ENCODE measurements around the gene NPM1.
"Not testable (repeated sequence)": the region's sequence is repeated elsewhere in the genome, so short reads cannot be mapped to it uniquely, and the experiment has no call there.

Gene NPM1

DNA sequence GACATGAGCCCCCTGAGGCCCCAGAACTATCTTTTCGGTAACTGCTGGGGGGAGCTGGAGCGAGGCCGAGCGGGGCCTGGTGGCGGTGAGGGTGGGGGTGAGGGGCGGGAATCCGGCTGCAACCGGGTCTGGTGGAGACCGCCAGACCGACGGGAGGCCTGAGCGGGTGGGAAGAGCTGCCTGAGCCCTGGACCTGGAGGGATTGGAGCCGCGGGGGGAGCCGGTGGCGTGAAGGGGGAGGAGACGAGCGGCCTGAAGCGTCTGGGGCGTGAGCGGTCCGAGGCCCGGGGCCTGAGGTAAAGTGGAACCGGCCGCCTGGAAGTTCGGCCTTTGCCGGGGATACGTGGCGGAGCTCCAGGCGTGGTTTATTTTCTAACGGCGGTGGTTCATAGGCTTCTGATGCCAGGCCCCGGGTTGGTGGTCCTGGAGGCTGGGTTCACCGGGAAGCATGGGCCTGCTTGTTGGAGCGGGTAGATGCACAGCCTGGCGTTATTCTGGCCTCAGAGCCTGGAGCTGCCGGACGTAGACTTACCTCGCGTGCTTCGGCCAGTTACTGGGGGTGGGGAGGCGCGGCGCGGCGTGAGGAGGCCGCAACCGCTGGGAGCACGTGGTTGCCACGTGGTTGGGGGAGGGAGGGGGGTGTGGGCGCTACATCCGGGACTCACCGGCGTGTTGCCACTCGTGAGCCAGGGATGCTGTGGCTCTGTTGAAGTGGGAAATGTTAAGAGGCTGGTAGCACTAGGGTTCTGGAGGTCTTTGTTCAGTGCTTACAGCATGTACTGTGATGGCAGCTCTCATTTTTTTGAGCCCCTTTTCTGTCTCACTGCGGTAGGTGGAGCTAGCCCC, 544 bp downstream of the NPM1 start:
- TF ChIP-seq, protein P1, sequence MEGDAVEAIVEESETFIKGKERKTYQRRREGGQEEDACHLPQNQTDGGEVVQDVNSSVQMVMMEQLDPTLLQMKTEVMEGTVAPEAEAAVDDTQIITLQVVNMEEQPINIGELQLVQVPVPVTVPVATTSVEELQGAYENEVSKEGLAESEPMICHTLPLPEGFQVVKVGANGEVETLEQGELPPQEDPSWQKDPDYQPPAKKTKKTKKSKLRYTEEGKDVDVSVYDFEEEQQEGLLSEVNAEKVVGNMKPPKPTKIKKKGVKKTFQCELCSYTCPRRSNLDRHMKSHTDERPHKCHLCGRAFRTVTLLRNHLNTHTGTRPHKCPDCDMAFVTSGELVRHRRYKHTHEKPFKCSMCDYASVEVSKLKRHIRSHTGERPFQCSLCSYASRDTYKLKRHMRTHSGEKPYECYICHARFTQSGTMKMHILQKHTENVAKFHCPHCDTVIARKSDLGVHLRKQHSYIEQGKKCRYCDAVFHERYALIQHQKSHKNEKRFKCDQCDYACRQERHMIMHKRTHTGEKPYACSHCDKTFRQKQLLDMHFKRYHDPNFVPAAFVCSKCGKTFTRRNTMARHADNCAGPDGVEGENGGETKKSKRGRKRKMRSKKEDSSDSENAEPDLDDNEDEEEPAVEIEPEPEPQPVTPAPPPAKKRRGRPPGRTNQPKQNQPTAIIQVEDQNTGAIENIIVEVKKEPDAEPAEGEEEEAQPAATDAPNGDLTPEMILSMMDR (IDR thresholded peaks at IDR 0.05): no peak
- TF ChIP-seq ZFX (IDR thresholded peaks at IDR 0.05; ENCODE audit: borderline replicate concordance): no peak
- H3K27ac ChIP-seq: peak overlapping the region; percentile 93

GRCh38 chr5:171388816-171389168, 1.1 kb downstream of the NPM1 start:
- TF ChIP-seq ZFX (IDR thresholded peaks at IDR 0.05; ENCODE audit: borderline replicate concordance): no peak
- TF ChIP-seq, protein P1 (IDR thresholded peaks at IDR 0.05): no peak
- H3K27ac ChIP-seq: peak overlapping the region; percentile 93

DNA sequence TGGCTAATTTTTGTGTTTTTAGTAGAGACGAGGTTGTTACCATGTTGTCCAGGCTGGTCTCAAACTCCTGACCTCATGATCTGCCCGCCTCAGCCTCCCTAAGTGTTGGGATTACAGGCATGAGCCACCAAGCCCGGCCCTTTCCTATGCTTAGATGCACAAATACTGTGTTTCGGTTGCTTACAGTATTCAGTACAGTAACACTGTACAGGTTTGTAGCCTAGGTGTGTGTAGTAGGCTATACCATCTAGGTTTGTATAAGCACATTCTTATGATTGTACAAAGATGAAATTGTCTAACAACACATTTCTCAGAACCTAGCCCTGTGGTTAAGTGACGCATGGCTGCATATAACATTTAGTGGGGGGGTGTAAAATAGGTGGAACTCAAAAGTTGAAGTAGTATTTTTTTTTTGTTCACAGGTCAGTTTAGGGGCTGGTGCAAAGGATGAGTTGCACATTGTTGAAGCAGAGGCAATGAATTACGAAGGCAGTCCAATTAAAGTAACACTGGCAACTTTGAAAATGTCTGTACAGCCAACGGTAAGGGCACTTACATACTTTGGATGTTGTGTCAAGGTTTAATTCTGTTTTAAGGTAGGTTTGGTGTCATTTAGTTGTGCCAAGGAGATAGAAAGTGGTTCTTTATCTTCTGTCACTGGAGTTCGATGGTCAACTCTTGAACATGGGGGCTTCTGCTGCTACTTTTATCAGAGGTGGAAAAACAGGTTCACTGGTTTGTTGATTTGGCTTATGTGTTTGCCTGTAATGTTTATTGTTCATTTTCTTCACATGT, 3.4 kb downstream of the NPM1 start:
- no peak for TF ChIP-seq ZFX (IDR thresholded peaks at IDR 0.05; ENCODE audit: borderline replicate concordance)
- TF ChIP-seq, protein P1 (IDR thresholded peaks at IDR 0.05): no peak
- H3K27ac ChIP-seq: no peak overlapping the region

DNA sequence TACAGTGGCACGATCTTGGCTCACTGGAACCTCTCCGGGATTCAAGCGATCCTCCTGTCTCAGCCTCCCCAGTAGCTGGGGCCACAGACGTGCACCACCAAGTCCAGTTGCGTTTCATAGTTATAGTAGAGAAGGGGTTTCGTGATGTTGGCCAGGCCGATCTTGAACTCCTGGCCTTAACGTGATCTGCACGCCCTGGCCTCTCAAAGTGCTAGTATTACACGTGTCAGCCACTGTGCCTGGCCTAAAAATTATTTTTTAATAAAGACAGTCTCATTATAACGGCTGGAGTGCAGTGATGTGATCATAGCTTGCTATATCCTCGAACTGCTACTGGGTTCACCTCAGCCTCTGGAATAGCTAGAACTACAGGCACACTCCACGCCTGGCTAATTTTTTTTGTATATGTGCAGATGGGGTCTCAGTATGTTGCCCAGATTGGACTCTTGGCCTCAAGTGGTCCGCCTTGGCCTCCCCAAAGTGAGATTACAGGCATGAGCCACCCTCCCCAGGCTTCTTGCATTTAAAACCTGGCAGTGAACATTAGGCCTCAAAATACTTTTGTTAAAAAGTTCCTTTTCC, 4.4 kb downstream of the NPM1 start:
- H3K27ac ChIP-seq: no peak overlapping the region
- TF ChIP-seq, protein P1 (IDR thresholded peaks at IDR 0.05): no peak
- no peak for TF ChIP-seq ZFX (IDR thresholded peaks at IDR 0.05; ENCODE audit: borderline replicate concordance)

- TF ChIP-seq ZFX (IDR thresholded peaks at IDR 0.05; ENCODE audit: borderline replicate concordance): no peak
- TF ChIP-seq, protein P1 (IDR thresholded peaks at IDR 0.05): no peak
- no peak overlapping the region for H3K27ac ChIP-seq
Observed at GRCh38 chr5:171392585-171393159, 5.0 kb downstream of the NPM1 start.

DNA sequence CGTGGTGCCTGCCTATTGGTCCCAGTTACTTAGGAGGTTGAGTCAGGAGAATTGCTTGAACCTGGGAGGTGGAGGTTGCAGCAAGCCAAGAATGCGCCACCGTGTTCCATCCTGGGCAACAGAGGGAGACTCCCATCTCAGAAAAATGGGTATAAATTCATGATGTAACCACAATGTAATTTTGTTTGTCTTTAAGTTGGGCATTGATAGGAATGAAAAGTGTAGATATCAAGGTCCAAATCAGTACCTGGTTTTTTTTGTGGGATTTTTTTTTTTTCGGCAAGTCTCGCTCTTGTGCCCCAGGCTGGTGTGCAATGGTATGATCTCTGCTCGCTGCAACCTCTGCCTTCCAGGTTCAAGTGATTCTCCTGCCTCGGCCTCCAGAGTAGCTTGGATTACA, 7.4 kb downstream of the NPM1 start:
- no peak overlapping the region for H3K27ac ChIP-seq
- no peak for TF ChIP-seq ZFX (IDR thresholded peaks at IDR 0.05; ENCODE audit: borderline replicate concordance)
- TF ChIP-seq, protein P1 (IDR thresholded peaks at IDR 0.05): no peak

- not testable (repeated sequence) for H3K27ac ChIP-seq
Observed at GRCh38 chr5:171396583-171396982, 8.9 kb downstream of the NPM1 start.
